ENCODE results near the gene MLLT10. TPM values are rescaled to one million over a fixed set of nuclear protein-coding genes. Genes with fewer than 3 reads are reported as not detected.

MLLT10 gene
- total and polyA plus RNA-seq, 9 of the 15 experiments (the other 6 are each of a cell fraction or from before 2014, with no cell fraction given) = 18.8 to 81.4 (median 64.2) TPM

- TF ChIP-seq NRF1 (conservative IDR thresholded peaks at IDR 0.05 in 1 of 2, IDR thresholded peaks at IDR 0.05 in 1 of 2) = peak; percentile 55 to 63
These were observed 16.6 kb upstream of the MLLT10 start (continued) for GRCh38 chr10:21517134-21518031.

- H3K4me1 ChIP-seq (replicated peaks in 1 of 2; ENCODE audit: control insufficient read depth in 2 of 2, insufficient read depth in 2 of 2, low read length in 2 of 2) = peaks cover 14 to 25% of the 10 kb centered on the region in 2 experiments; a peak in 4 of 5 replicates
- intact Hi-C loops (cut with micrococcal nuclease) (no loop called here), in situ Hi-C loops (cut with MboI) (no loop called here)
- ChIA-PET CTCF (ENCODE audit: low intra/inter-chr PET ratio) (no interaction called here), POLR2A (interaction anchor here (0.6 kb wide), 1 partner anchor 18 kb away, joined by 4 read pairs; no protein-coding TSS in a partner anchor)
- no peaks in the 10 kb centered on the region for H3K9me3 ChIP-seq (replicated peaks; ENCODE audit: control insufficient read depth, insufficient read depth, low read depth, low read length)
- 0 out of 2 replicates have a peak overlapping the region, but pooled peaks have one; percentile 54 for H3K4me3 ChIP-seq
- ATAC-seq = no peak
- H4K20me1 ChIP-seq (replicated peaks; ENCODE audit: control insufficient read depth, insufficient read depth, low read length) = no peaks in the 10 kb centered on the region
- WGBS (ENCODE audit: insufficient coverage, low coverage, missing lambda C conversion rate) = 69% methylated on average over 11 of the region's 13 CpGs
- no peaks in the 10 kb centered on the region for H3K36me3 ChIP-seq (ENCODE audit: control insufficient read depth, insufficient read depth, low read length)
- no peaks in the 10 kb centered on the region for H3K9me1 ChIP-seq (ENCODE audit: control insufficient read depth, insufficient read depth, low read length)
- BruUV-seq (replicated peaks) = no TSS peak
- FAIRE-seq = no peak
- peak overlapping the region; percentile 96; the same call in 1 of the 2 replicates for H2AFZ ChIP-seq (ENCODE audit: low read depth, low read length)
- H3K9ac ChIP-seq (ENCODE audit: insufficient read depth in 1 of 2, low read depth in 2 of 2, low read length in 2 of 2) = no peak overlapping the region
- no peak overlapping the region; the same call in 1 of the 2 replicates for H3K4me2 ChIP-seq (ENCODE audit: insufficient read depth, low read length)
- no peaks in the 10 kb centered on the region for H3K27me3 ChIP-seq (ENCODE audit: control insufficient read depth in 2 of 2, insufficient read depth in 2 of 2, low read length in 2 of 2)
- H3K79me2 ChIP-seq (ENCODE audit: control insufficient read depth, insufficient read depth, low read length) = no peaks in the 10 kb centered on the region
- no peak overlapping the region for H3K27ac ChIP-seq (ENCODE audit: extremely low read depth, low read depth, low read length)
- DNase-seq (ENCODE audit: extremely low read depth in 1 of 4, low spot score in 3 of 4) = no peak
- TF ChIP-seq RNF219 (CRISPR knock-in tag; IDR thresholded peaks at IDR 0.05) (no peak), TSC22D4 (tag; IDR thresholded peaks at IDR 0.05) (no peak), MTA1 (IDR thresholded peaks at IDR 0.05; ENCODE audit: borderline replicate concordance) (no peak), ZMIZ1 (IDR thresholded peaks at IDR 0.05; ENCODE audit: low read depth in 2 of 2, low read length in 2 of 2) (no peak), RAD21 (CRISPR knock-in tag; conservative IDR thresholded peaks at IDR 0.05 in 1 of 2, IDR thresholded peaks at IDR 0.05 in 1 of 2) (no peak), ATF3 (IDR thresholded peaks at IDR 0.05) (peak; percentile 51; the same call in 1 of the 2 replicates), ATF3 (CRISPR knock-in tag; conservative IDR thresholded peaks at IDR 0.05) (no peak), ZFP1 (CRISPR knock-in tag; IDR thresholded peaks at IDR 0.05) (no peak), TAF9B (IDR thresholded peaks at IDR 0.05; ENCODE audit: partially characterized antibody) (no peak), MECOM (CRISPR knock-in tag; IDR thresholded peaks at IDR 0.05) (no peak), CBX2 (IDR thresholded peaks at IDR 0.05; ENCODE audit: insufficient read depth, low read length, poor library complexity, severe bottlenecking) (peak; percentile 44)
These were observed 15.8 kb upstream of the MLLT10 start for GRCh38 chr10:21518149-21518640.
